Endothelial cell of umbilical vein (primary cell): Measurements from ENCODE around the gene RELN. TPM values are rescaled to one million over a fixed set of nuclear protein-coding genes. Genes with fewer than 3 reads are reported as not detected.

Experiments used
- BruUV-seq: library from RNA; stranded (reverse); fragments of 400-500 nt; replicated peaks from 2 replicates; lab custom pipeline; 2021; lab: Mats Ljungman, UMichigan
- CTCF ChIA-PET: fragments of 300-600, 350-600 bp; sonication (Branson Sonifier 250); formaldehyde crosslinking; loops from one replicate; lab custom pipeline; 2021; ENCODE audit warnings: antibody characterized with exemption, inconsistent platforms; lab: Charles Lee
- POLR2A ChIA-PET: fragments of 300-600, 350-600 bp; sonication (Branson Sonifier 250); formaldehyde crosslinking; loops from one replicate; lab custom pipeline; 2021; ENCODE audit warnings: antibody characterized with exemption, inconsistent platforms; lab: Charles Lee
- DNase-seq: peaks from one replicate; pipeline ENCODE4 v3.0.0-alpha.2; 2011; ENCODE audit warnings: low read depth, low spot score
- FAIRE-seq: peaks from 2 replicates; lab custom pipeline; 2011; peaks lifted over from hg19 to GRCh38; lab: Jason Lieb, UNC
- H2AFZ ChIP-seq: 2 replicates; pipeline ENCODE4 v1.6.0; 2012; ENCODE audit warnings: low read depth, low read length, control low read depth, inconsistent platforms
- H3K27ac ChIP-seq: 2 replicates; pipeline ENCODE4 v1.5.1; 2011; ENCODE audit warnings: low read depth, mild to moderate bottlenecking, control low read depth, low read length, moderate library complexity; ENCODE audit not compliant: insufficient read depth
- H3K27me3 ChIP-seq, 2 experiments: 2 replicates each; pipeline versions ENCODE4 v1.6.0 to v1.6.1; 2011; ENCODE audit warnings: low read length in 2 of 2, mixed read lengths in 1 of 2; ENCODE audit not compliant: control insufficient read depth in 2 of 2, insufficient read depth in 2 of 2
- H3K36me3 ChIP-seq, 2 experiments: 2 replicates in 1 of 2; 3 replicates in 1 of 2; pipeline ENCODE4 v1.5.1; 2011; ENCODE audit warnings: low read length in 2 of 2, mild to moderate bottlenecking in 1 of 2, moderate library complexity in 1 of 2; ENCODE audit not compliant: control insufficient read depth in 2 of 2, insufficient read depth in 2 of 2; ENCODE audit errors: extremely low read depth in 1 of 2
- H3K4me1 ChIP-seq: 3 replicates; pipeline ENCODE4 v1.5.1; 2011; ENCODE audit warnings: mild to moderate bottlenecking, low read length; ENCODE audit not compliant: control insufficient read depth, insufficient read depth; ENCODE audit errors: extremely low read depth
- H3K4me2 ChIP-seq: 2 replicates; pipeline ENCODE4 v1.6.1; 2011; ENCODE audit warnings: low read length, control low read depth, mixed read lengths; ENCODE audit not compliant: insufficient read depth
- H3K4me3 ChIP-seq, 3 experiments: fragments of 200-600 bp in 1 of 3; sonication (generic), shearing (Covaris generic) in 1 of 3; replicated peaks in 1 of 3; 2 replicates each; pipeline ENCODE4 v1.5.1; 2011 to 2016; ENCODE audit warnings: control low read depth in 3 of 3, low read length in 3 of 3, mild to moderate bottlenecking in 2 of 3, inconsistent platforms in 1 of 3, low read depth in 1 of 3, moderate library complexity in 1 of 3; ENCODE audit not compliant: insufficient read depth in 1 of 3
- H3K79me2 ChIP-seq: 2 replicates; pipeline ENCODE4 v1.6.0; 2012; ENCODE audit warnings: low read length, inconsistent platforms; ENCODE audit not compliant: control insufficient read depth, insufficient read depth
- H3K9ac ChIP-seq: replicated peaks from 2 replicates; pipeline ENCODE3; 2011; ENCODE audit warnings: low read length, control low read depth; ENCODE audit not compliant: insufficient read depth; ENCODE audit errors: extremely low read depth
- H3K9me1 ChIP-seq: replicated peaks from 3 replicates; pipeline ENCODE4 v1.6.0; 2011; ENCODE audit warnings: mild to moderate bottlenecking, low read length; ENCODE audit not compliant: control insufficient read depth, insufficient read depth; ENCODE audit errors: extremely low read depth
- H3K9me3 ChIP-seq: replicated peaks from 2 replicates; pipeline ENCODE4 v1.5.1; 2012; ENCODE audit warnings: low read length, inconsistent platforms; ENCODE audit not compliant: control insufficient read depth, insufficient read depth
- H4K20me1 ChIP-seq: replicated peaks from 2 replicates; pipeline ENCODE3; 2011; ENCODE audit warnings: mild to moderate bottlenecking, low read length; ENCODE audit not compliant: control insufficient read depth, insufficient read depth; ENCODE audit errors: extremely low read depth
- EZH2 ChIP-seq: IDR thresholded peaks from 2 replicates; pipeline ENCODE4 v1.6.1; 2012; ENCODE audit warnings: borderline replicate concordance, low read depth, mild to moderate bottlenecking, moderate library complexity, low read length, inconsistent platforms; ENCODE audit not compliant: severe bottlenecking
- FOS ChIP-seq: IDR thresholded peaks from 2 replicates; pipeline ENCODE4 v1.6.1; 2011; ENCODE audit warnings: mild to moderate bottlenecking, low read length, moderate library complexity, borderline replicate concordance; ENCODE audit not compliant: insufficient read depth
- GATA2 ChIP-seq: IDR thresholded peaks from 2 replicates; pipeline ENCODE4 v1.7.0; 2011; ENCODE audit warnings: low read depth, mild to moderate bottlenecking, moderate library complexity, mixed read lengths, low read length; ENCODE audit not compliant: insufficient read length, insufficient read depth
- JUN ChIP-seq: IDR thresholded peaks from 2 replicates; pipeline ENCODE4 v1.6.1; 2011; ENCODE audit warnings: borderline replicate concordance, low read depth; ENCODE audit not compliant: insufficient read length, insufficient read depth
- MYC ChIP-seq: IDR thresholded peaks from one replicate; pipeline ENCODE4 v1.6.1; 2011; ENCODE audit warnings: mild to moderate bottlenecking, low read depth, low read length
- POLR2A ChIP-seq: IDR thresholded peaks from 2 replicates; pipeline ENCODE4 v1.6.1; 2012; ENCODE audit warnings: low read depth, mild to moderate bottlenecking, control low read depth, low read length
- POLR2AphosphoS5 ChIP-seq: IDR thresholded peaks from 2 replicates; pipeline ENCODE4 v1.6.1; 2012; ENCODE audit warnings: low read depth, mild to moderate bottlenecking, control low read depth, low read length, moderate library complexity; ENCODE audit not compliant: insufficient read depth
- dilution Hi-C: fragments of 300-500 bp; cut with MboI; formaldehyde crosslinking; loops from one replicate; pipeline ENCODE4 v1.15.0; 2019; ENCODE audit warnings: low sequenced_read_pairs; ENCODE audit not compliant: extremely low pct_ligation_motif_present
- intact Hi-C: fragments of 100-400 bp; cut with micrococcal nuclease; formaldehyde crosslinking; loops from one replicate; pipeline ENCODE4 v1.10.0; 2022
- polyA plus RNA-seq, 4 experiments: library from polyadenylated mRNA; depleted of rRNA in 3 of 4; stranded (reverse) in 3 of 4; unstranded in 1 of 4; fragments of >200 nt; gene quantifications; 2 replicates each; pipeline versions ENCODE4 v1.2.1 to v1.2.3, GENCODE V29; 2011 to 2012; ENCODE audit warnings: missing spikeins in 1 of 4
- total RNA-seq: library from RNA; stranded (reverse); gene quantifications from 2 replicates; pipeline ENCODE4 v1.2.3, GENCODE V29; 2021
- TF ChIP-seq, protein P1 (sequence below), 2 donors: IDR thresholded peaks; 1 replicate in 1 of 2; 2 replicates in 1 of 2; pipeline ENCODE4 v1.5.1; 2011; ENCODE audit warnings: low read length in 2 of 2, mild to moderate bottlenecking in 2 of 2, moderate library complexity in 2 of 2, control low read depth in 1 of 2, inconsistent platforms in 1 of 2, low read depth in 1 of 2; ENCODE audit not compliant: insufficient read depth in 1 of 2; ENCODE audit errors: extremely low read depth in 1 of 2
- TF ChIP-seq, protein P2 (sequence below): IDR thresholded peaks from 2 replicates; pipeline ENCODE4 v1.6.1; 2011; ENCODE audit not compliant: insufficient read depth, insufficient read length

Gene RELN
- total and polyA plus RNA-seq, 2 donors (not counting 3 experiments of a cell fraction or from before 2014, with no cell fraction given), result 0.15 to 0.22 TPM

DNA sequence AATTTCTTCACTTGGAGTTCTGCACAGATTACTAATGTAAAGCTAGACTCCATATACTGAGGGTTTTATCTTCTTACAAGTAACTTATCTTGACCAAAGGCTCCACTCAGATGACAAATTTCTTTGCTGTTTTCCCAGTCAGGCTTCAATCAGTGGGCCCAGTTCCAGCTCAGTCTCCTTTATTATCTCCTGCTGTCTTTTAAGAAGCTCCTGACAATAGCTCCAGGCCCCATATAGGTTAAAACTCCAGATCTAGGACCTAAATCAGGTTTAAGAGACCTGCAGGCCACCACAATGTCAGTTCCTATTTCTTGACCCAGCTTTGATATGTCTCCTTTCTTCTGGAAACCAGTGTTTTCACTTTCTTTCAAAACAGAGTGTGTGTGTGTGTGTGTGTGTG, 165.2 kb downstream of the RELN start:
- intact Hi-C loops, result no loop called here
- dilution Hi-C loops, result no loop called here
- H3K36me3 ChIP-seq, result no peaks in the 10 kb centered on the region
- H3K4me2 ChIP-seq, result no peak overlapping the region
- BruUV-seq, result no TSS peak
- ChIA-PET POLR2A (no interaction called here), CTCF (no interaction called here)
- H3K4me1 ChIP-seq, result no peaks in the 10 kb centered on the region
- no peaks in the 10 kb centered on the region for H3K9me3 ChIP-seq
- DNase-seq (no peak), FAIRE-seq (no peak)
- no peak overlapping the region for H3K27ac ChIP-seq
- no peak overlapping the region for H2AFZ ChIP-seq
- no peak overlapping the region for H3K4me3 ChIP-seq
- no peak overlapping the region for H3K9ac ChIP-seq
- peaks cover 2 to 5% of the 10 kb centered on the region in 2 experiments for H3K27me3 ChIP-seq
- H3K79me2 ChIP-seq, result no peaks in the 10 kb centered on the region
- TF ChIP-seq MYC (no peak), FOS (no peak), JUN (no peak), EZH2 (no peak), GATA2 (no peak), POLR2A (no peak), POLR2AphosphoS5 (no peak)
- TF ChIP-seq, protein P1, sequence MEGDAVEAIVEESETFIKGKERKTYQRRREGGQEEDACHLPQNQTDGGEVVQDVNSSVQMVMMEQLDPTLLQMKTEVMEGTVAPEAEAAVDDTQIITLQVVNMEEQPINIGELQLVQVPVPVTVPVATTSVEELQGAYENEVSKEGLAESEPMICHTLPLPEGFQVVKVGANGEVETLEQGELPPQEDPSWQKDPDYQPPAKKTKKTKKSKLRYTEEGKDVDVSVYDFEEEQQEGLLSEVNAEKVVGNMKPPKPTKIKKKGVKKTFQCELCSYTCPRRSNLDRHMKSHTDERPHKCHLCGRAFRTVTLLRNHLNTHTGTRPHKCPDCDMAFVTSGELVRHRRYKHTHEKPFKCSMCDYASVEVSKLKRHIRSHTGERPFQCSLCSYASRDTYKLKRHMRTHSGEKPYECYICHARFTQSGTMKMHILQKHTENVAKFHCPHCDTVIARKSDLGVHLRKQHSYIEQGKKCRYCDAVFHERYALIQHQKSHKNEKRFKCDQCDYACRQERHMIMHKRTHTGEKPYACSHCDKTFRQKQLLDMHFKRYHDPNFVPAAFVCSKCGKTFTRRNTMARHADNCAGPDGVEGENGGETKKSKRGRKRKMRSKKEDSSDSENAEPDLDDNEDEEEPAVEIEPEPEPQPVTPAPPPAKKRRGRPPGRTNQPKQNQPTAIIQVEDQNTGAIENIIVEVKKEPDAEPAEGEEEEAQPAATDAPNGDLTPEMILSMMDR (IDR thresholded peaks at IDR 0.05; ENCODE audit: extremely low read depth in 1 of 2, insufficient read depth in 1 of 2, low read depth in 1 of 2, low read length in 2 of 2), result no peak
- TF ChIP-seq, protein P2, sequence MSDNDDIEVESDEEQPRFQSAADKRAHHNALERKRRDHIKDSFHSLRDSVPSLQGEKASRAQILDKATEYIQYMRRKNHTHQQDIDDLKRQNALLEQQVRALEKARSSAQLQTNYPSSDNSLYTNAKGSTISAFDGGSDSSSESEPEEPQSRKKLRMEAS, result no peak
- H3K9me1 ChIP-seq, result no peaks in the 10 kb centered on the region
- no peaks in the 10 kb centered on the region for H4K20me1 ChIP-seq
